ENCODE data around the gene PSME2. TPM values are rescaled to one million over a fixed set of nuclear protein-coding genes. Genes with fewer than 3 reads are reported as not detected.

PSME2 gene
- 132 TPM for polyA plus RNA-seq (2013, experiment 1 of 2; ENCODE audit: insufficient read length)
- 128 TPM for polyA plus RNA-seq (2013, experiment 2 of 2; ENCODE audit: insufficient read length)

GRCh38 chr14:24146453-24146977, at the start of gene PSME2:
PSME2 (minus strand) TSS chr14:24146610; CDS start chr14:24146581, 29 bp downstream.
- peak; percentile 98 for DNase-seq

- peak; percentile 87 for DNase-seq
Observed at GRCh38 chr14:24195186-24196070, 49.0 kb upstream of the PSME2 start, which contains the start of gene TM9SF1. TM9SF1 (minus strand) TSS chr14:24195441; CDS start chr14:24195019, 422 bp downstream.

- no peak for DNase-seq
Observed at GRCh38 chr14:24194873-24195185, 48.4 kb upstream of the PSME2 start.

GRCh38 chr14:24194186-24194872, 47.9 kb upstream of the PSME2 start:
- no peak for DNase-seq

- no peak for DNase-seq
Observed at GRCh38 chr14:24192933-24193332, 46.5 kb upstream of the PSME2 start.

- DNase-seq, result no peak
Observed at GRCh38 chr14:24190416-24190815, 44.0 kb upstream of the PSME2 start.

GRCh38 chr14:24189460-24189859, 43.0 kb upstream of the PSME2 start:
- DNase-seq, result no peak

- no peak for DNase-seq
Observed at GRCh38 chr14:24189059-24189375, 42.6 kb upstream of the PSME2 start.

- DNase-seq, result peak; percentile 98
Observed at GRCh38 chr14:24188251-24189058, 42.0 kb upstream of the PSME2 start, which contains the start of gene IPO4. IPO4 (minus strand) TSS chr14:24188816; CDS start chr14:24188787, 29 bp downstream.

- no peak for DNase-seq
Observed at GRCh38 chr14:24187539-24187915, 41.1 kb upstream of the PSME2 start.

GRCh38 chr14:24186831-24187538, 40.6 kb upstream of the PSME2 start:
- no peak for DNase-seq

- no peak for DNase-seq
Observed at GRCh38 chr14:24185741-24186140, 39.3 kb upstream of the PSME2 start.

- no peak for DNase-seq
Observed at GRCh38 chr14:24185026-24185425, 38.6 kb upstream of the PSME2 start.

GRCh38 chr14:24184104-24184970, 37.9 kb upstream of the PSME2 start:
- DNase-seq, result no peak

- no peak for DNase-seq
Observed at GRCh38 chr14:24183014-24183481, 36.6 kb upstream of the PSME2 start.

- DNase-seq, result no peak
Observed at GRCh38 chr14:24182110-24182882, 35.9 kb upstream of the PSME2 start.

- DNase-seq, result no peak
Observed at GRCh38 chr14:24181371-24182077, 35.1 kb upstream of the PSME2 start.

GRCh38 chr14:24179961-24180796, 33.8 kb upstream of the PSME2 start:
- DNase-seq, result peak; percentile 59

All from fibroblast of skin of abdomen (primary cell).